GM12875 (cell line): ENCODE measurements around the gene IRS4.

Source experiments
- H3K4me3 ChIP-seq: one replicate; pipeline ENCODE4 v1.5.1; 2011; ENCODE audit warnings: low read depth, low read length, control low read depth
- TF ChIP-seq, protein P1 (sequence below): IDR thresholded peaks from 2 replicates; pipeline ENCODE4 v1.5.1; 2011; ENCODE audit warnings: low read depth, mild to moderate bottlenecking, control low read depth, inconsistent platforms, low read length, moderate library complexity, borderline replicate concordance; ENCODE audit not compliant: insufficient read depth

The IRS4 gene

DNA sequence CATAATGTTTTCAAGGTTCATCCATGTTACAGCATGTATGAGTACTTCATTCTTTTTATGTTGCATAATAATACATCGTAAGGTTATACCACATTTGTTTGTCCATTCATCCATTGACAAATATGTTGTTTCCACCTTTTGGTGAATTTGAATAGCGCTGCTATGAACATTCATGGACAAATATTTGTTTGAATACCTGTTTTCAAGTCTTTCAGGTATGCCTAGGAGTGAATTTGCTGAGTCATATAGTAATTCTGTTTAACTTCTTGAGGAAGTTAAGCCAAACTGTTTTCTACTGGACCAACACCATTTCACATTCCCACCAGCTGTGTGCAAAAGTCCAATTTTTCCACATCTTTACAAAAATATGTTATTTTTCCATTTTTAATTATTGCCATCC is 31.5 kb downstream of the IRS4 start:
- TF ChIP-seq, protein P1, sequence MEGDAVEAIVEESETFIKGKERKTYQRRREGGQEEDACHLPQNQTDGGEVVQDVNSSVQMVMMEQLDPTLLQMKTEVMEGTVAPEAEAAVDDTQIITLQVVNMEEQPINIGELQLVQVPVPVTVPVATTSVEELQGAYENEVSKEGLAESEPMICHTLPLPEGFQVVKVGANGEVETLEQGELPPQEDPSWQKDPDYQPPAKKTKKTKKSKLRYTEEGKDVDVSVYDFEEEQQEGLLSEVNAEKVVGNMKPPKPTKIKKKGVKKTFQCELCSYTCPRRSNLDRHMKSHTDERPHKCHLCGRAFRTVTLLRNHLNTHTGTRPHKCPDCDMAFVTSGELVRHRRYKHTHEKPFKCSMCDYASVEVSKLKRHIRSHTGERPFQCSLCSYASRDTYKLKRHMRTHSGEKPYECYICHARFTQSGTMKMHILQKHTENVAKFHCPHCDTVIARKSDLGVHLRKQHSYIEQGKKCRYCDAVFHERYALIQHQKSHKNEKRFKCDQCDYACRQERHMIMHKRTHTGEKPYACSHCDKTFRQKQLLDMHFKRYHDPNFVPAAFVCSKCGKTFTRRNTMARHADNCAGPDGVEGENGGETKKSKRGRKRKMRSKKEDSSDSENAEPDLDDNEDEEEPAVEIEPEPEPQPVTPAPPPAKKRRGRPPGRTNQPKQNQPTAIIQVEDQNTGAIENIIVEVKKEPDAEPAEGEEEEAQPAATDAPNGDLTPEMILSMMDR, result no peak
- no peak overlapping the region for H3K4me3 ChIP-seq

GRCh38 chrX:108702530-108702929 is 33.8 kb downstream of the IRS4 start:
- TF ChIP-seq, protein P1, result no peak
- no peak overlapping the region for H3K4me3 ChIP-seq

GRCh38 chrX:108701633-108702032 is 34.7 kb downstream of the IRS4 start:
- no peak overlapping the region for H3K4me3 ChIP-seq

DNA sequence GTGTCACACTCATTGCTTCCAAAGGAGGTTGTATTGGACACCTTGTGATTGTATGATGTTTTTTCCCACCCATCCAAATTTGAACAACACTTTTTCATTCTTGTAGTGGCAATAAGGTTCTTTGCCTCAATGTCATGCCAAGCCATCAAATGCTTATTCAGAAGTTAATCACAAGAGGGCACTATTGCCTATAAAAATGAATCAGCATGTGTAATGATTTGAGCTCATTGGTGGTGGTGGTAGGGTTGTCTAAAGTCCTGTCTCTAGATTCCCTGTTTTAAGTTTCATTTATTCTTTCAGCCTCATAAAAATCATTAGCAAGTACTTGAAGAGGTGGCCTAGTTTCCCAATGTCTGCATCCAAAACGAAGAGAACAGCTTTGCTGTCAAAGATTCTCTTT is 37.0 kb downstream of the IRS4 start:
- H3K4me3 ChIP-seq, result no peak overlapping the region
- TF ChIP-seq, protein P1, result peak; percentile 26; the same call in 1 of the 2 replicates

More at GRCh38 chrX:108701633-108702032, 34.7 kb downstream of the IRS4 start:
- TF ChIP-seq, protein P1, result no peak

GRCh38 chrX:108696690-108697089 is 39.7 kb downstream of the IRS4 start:
- no peak overlapping the region for H3K4me3 ChIP-seq
- TF ChIP-seq, protein P1, result no peak
